Fibroblast of lung (primary cell): ENCODE results near the gene RAB17. TPM values are rescaled to one million over a fixed set of nuclear protein-coding genes. Genes with fewer than 3 reads are reported as not detected.
A peak's percentile ranks its signal among the peaks of the same experiment; 100 is the strongest.

Experiments used
- DNase-seq, 2 donors: peaks; one replicate each; pipeline versions ENCODE4 v3.0.0 to v3.0.0-alpha.2; 2010; ENCODE audit warnings: low read depth in 2 of 2
- H2AFZ ChIP-seq: 2 replicates; pipeline ENCODE4 v1.5.1; 2012; ENCODE audit warnings: low read length, control low read depth, inconsistent platforms
- H3K27ac ChIP-seq: 2 replicates; pipeline ENCODE4 v1.5.1; 2011; ENCODE audit warnings: low read length, control low read depth; ENCODE audit not compliant: insufficient read depth
- H3K27me3 ChIP-seq: 2 replicates; pipeline ENCODE4 v1.5.1; 2011; ENCODE audit warnings: mild to moderate bottlenecking, low read length; ENCODE audit not compliant: control insufficient read depth, insufficient read depth
- H3K36me3 ChIP-seq: 2 replicates; pipeline ENCODE4 v1.5.1; 2011; ENCODE audit warnings: low read length; ENCODE audit not compliant: control insufficient read depth, insufficient read depth
- H3K4me1 ChIP-seq: 2 replicates; pipeline ENCODE4 v1.5.1; 2011; ENCODE audit warnings: low read length; ENCODE audit not compliant: control insufficient read depth, insufficient read depth; ENCODE audit errors: extremely low read depth
- H3K4me2 ChIP-seq: 2 replicates; pipeline ENCODE4 v1.5.1; 2011; ENCODE audit warnings: low read length, control low read depth; ENCODE audit not compliant: insufficient read depth; ENCODE audit errors: extremely low read depth
- H3K4me3 ChIP-seq, 4 experiments: fragments of 200-600 bp in 1 of 4; sonication (generic) in 1 of 4; replicated peaks in 1 of 4; 2 replicates each; pipeline ENCODE4 v1.5.1; 2011 to 2016; ENCODE audit warnings: low read length in 4 of 4, low read depth in 3 of 4, mild to moderate bottlenecking in 3 of 4, control low read depth in 2 of 4, inconsistent platforms in 1 of 4, mixed read lengths in 1 of 4; ENCODE audit not compliant: insufficient read depth in 1 of 4; ENCODE audit errors: control extremely low read depth in 1 of 4
- H3K79me2 ChIP-seq: 2 replicates; pipeline ENCODE4 v1.5.1; 2012; ENCODE audit warnings: mild to moderate bottlenecking, low read length, inconsistent platforms; ENCODE audit not compliant: control insufficient read depth, insufficient read depth
- H3K9ac ChIP-seq: 2 replicates; pipeline ENCODE4 v1.5.1; 2011; ENCODE audit warnings: mild to moderate bottlenecking, low read length, control low read depth; ENCODE audit not compliant: insufficient read depth
- H3K9me3 ChIP-seq: 2 replicates; pipeline ENCODE4 v1.5.1; 2012; ENCODE audit warnings: low read depth, low read length; ENCODE audit not compliant: control insufficient read depth, insufficient read depth
- H4K20me1 ChIP-seq: 2 replicates; pipeline ENCODE4 v1.5.1; 2011; ENCODE audit warnings: low read length; ENCODE audit not compliant: control insufficient read depth, insufficient read depth; ENCODE audit errors: extremely low read depth
- CTCF ChIP-seq, 2 donors: IDR thresholded peaks in 1 of 2; conservative IDR thresholded peaks in 1 of 2; 1 replicate in 1 of 2; 2 replicates in 1 of 2; pipeline ENCODE4 v1.5.1; 2011 to 2012; ENCODE audit warnings: low read length in 2 of 2, control low read depth in 1 of 2, inconsistent platforms in 1 of 2, low read depth in 1 of 2, mild to moderate bottlenecking in 1 of 2
- EZH2 ChIP-seq: IDR thresholded peaks from 2 replicates; pipeline ENCODE4 v1.5.1; 2012; ENCODE audit warnings: low read length, control low read depth, mild to moderate bottlenecking; ENCODE audit errors: missing control alignments
- polyA plus RNA-seq, 2 donors: library from polyadenylated mRNA; depleted of rRNA in 1 of 2; stranded (reverse) in 1 of 2; unstranded in 1 of 2; fragments of >200 nt; gene quantifications; 2 replicates each; pipeline ENCODE4 v1.2.1, GENCODE V29; 2011 to 2012; ENCODE audit warnings: missing spikeins in 1 of 2
- total RNA-seq: library from RNA; depleted of rRNA; stranded (reverse); fragments of >200 nt; gene quantifications from 2 replicates; pipeline ENCODE4 v1.2.1, GENCODE V29; 2014

Gene RAB17
- total and polyA plus RNA-seq, 2 donors (not counting 1 experiment from before 2014, with no cell fraction given), result 0.17 to 0.22 TPM

GRCh38 chr2:237534380-237534779 lies 56.2 kb downstream of the RAB17 start:
- no peak overlapping the region for H3K4me3 ChIP-seq
- H3K27me3 ChIP-seq, result no peaks in the 10 kb centered on the region
- H2AFZ ChIP-seq, result no peak overlapping the region
- H3K4me1 ChIP-seq, result no peaks in the 10 kb centered on the region
- TF ChIP-seq EZH2, result no peak
- no peak for TF ChIP-seq CTCF (conservative IDR thresholded peaks at IDR 0.05 in 1 of 2, IDR thresholded peaks at IDR 0.05 in 1 of 2; ENCODE audit: low read depth in 1 of 2, low read length in 2 of 2)
- no peak overlapping the region for H3K27ac ChIP-seq
- H3K79me2 ChIP-seq, result no peaks in the 10 kb centered on the region
- H3K36me3 ChIP-seq, result no peaks in the 10 kb centered on the region
- H4K20me1 ChIP-seq, result no peaks in the 10 kb centered on the region
- no peaks in the 10 kb centered on the region for H3K9me3 ChIP-seq
- H3K4me2 ChIP-seq, result no peak overlapping the region
- H3K9ac ChIP-seq, result no peak overlapping the region
- no peak for DNase-seq

GRCh38 chr2:237533668-237534161 lies 56.8 kb downstream of the RAB17 start:
- TF ChIP-seq EZH2 (no peak), CTCF (conservative IDR thresholded peaks at IDR 0.05 in 1 of 2, IDR thresholded peaks at IDR 0.05 in 1 of 2; ENCODE audit: low read depth in 1 of 2, low read length in 2 of 2) (no peak)
- H2AFZ ChIP-seq, result no peak overlapping the region
- H3K27ac ChIP-seq, result no peak overlapping the region
- no peak overlapping the region for H3K4me3 ChIP-seq
- no peaks in the 10 kb centered on the region for H3K27me3 ChIP-seq
- no peak overlapping the region for H3K4me2 ChIP-seq
- H3K79me2 ChIP-seq, result no peaks in the 10 kb centered on the region
- peak in 1 of 2 donors; percentile 75 for DNase-seq
- no peaks in the 10 kb centered on the region for H3K4me1 ChIP-seq
- H3K9ac ChIP-seq, result no peak overlapping the region
- no peaks in the 10 kb centered on the region for H3K9me3 ChIP-seq
- H4K20me1 ChIP-seq, result no peaks in the 10 kb centered on the region
- H3K36me3 ChIP-seq, result no peaks in the 10 kb centered on the region

GRCh38 chr2:237532160-237532559 lies 58.4 kb downstream of the RAB17 start:
- no peaks in the 10 kb centered on the region for H3K9me3 ChIP-seq
- no peak overlapping the region for H2AFZ ChIP-seq
- TF ChIP-seq EZH2 (no peak), CTCF (conservative IDR thresholded peaks at IDR 0.05 in 1 of 2, IDR thresholded peaks at IDR 0.05 in 1 of 2; ENCODE audit: low read depth in 1 of 2, low read length in 2 of 2) (no peak)
- no peak overlapping the region for H3K4me2 ChIP-seq
- DNase-seq, result no peak
- no peaks in the 10 kb centered on the region for H3K27me3 ChIP-seq
- no peak overlapping the region for H3K4me3 ChIP-seq
- H3K27ac ChIP-seq, result no peak overlapping the region
- H3K36me3 ChIP-seq, result no peaks in the 10 kb centered on the region
- no peaks in the 10 kb centered on the region for H3K4me1 ChIP-seq
- H3K79me2 ChIP-seq, result no peaks in the 10 kb centered on the region
- no peak overlapping the region for H3K9ac ChIP-seq
- no peaks in the 10 kb centered on the region for H4K20me1 ChIP-seq
